Upper lobe of left lung (tissue), 6 donors: ENCODE data around the gene STK10. TPM values are rescaled to one million over a fixed set of nuclear protein-coding genes. Genes with fewer than 3 reads are reported as not detected.
"Not testable (repeated sequence)": the region's sequence is repeated elsewhere in the genome, so short reads cannot be mapped to it uniquely, and the experiment has no call there.

Experiments used
- ATAC-seq, 2 donors: fragments of 200-7000 bp; cut with Tn5 transposase; one replicate each; pipeline ENCODE4 v1.9.1; 2022; ENCODE audit warnings: mild to moderate bottlenecking in 2 of 2, moderate library complexity in 2 of 2; ENCODE audit not compliant: low FRiP score in 2 of 2
- DNase-seq, 2 donors: peaks; one replicate each; pipeline ENCODE4 v3.0.0-alpha.2; 2019 to 2020
- H3K27ac ChIP-seq, 4 donors: fragments of 200-600 bp; sonication (generic); one replicate each; pipeline ENCODE4 v1.5.1; 2016 to 2019
- H3K27me3 ChIP-seq, 4 donors: fragments of 200-600 bp; sonication (generic); one replicate each; pipeline ENCODE4 v1.5.1; 2017 to 2019
- H3K36me3 ChIP-seq, 4 donors: fragments of 200-600 bp; sonication (generic); one replicate each; pipeline ENCODE4 v1.5.1; 2016 to 2019
- H3K4me1 ChIP-seq, 4 donors: fragments of 200-600 bp; sonication (generic); one replicate each; pipeline ENCODE4 v1.5.1; 2018 to 2019
- H3K4me3 ChIP-seq, 4 donors: fragments of 200-600 bp; sonication (generic); one replicate each; pipeline ENCODE4 v1.5.1; 2017 to 2019; ENCODE audit warnings: mild to moderate bottlenecking in 2 of 4, moderate library complexity in 1 of 4
- H3K9me3 ChIP-seq, 4 donors: fragments of 200-600 bp; sonication (generic); one replicate each; pipeline ENCODE4 v1.5.1; 2018 to 2019
- EP300 ChIP-seq, 4 donors: sonication (generic); formaldehyde crosslinking; IDR thresholded peaks; one replicate each; pipeline ENCODE4 v1.5.1; 2017; ENCODE audit warnings: antibody characterized with exemption in 4 of 4, control low read depth in 2 of 4
- POLR2A ChIP-seq, 4 donors: fragments of 450-650 bp; IDR thresholded peaks; one replicate each; pipeline ENCODE4 v1.5.1; 2016 to 2017; ENCODE audit warnings: antibody characterized with exemption in 4 of 4, mild to moderate bottlenecking in 2 of 4
- POLR2AphosphoS5 ChIP-seq, 2 donors: sonication (generic); formaldehyde crosslinking; IDR thresholded peaks; one replicate each; pipeline ENCODE4 v1.5.1; 2017; ENCODE audit warnings: antibody characterized with exemption in 2 of 2
- WGBS, 2 donors: methylation state at CpG; one replicate each; pipeline ENCODE4 v1.1.5; 2017 to 2018; 5-methylcytosine and 5-hydroxymethylcytosine counted together
- total RNA-seq, 6 donors: library from RNA; depleted of rRNA in 4 of 6; stranded (reverse); fragments of >200 nt in 4 of 6; gene quantifications; one replicate each; pipeline versions ENCODE4 v1.1.0 to v1.2.1, GENCODE V29; 2016 to 2021
- TF ChIP-seq, protein P1 (sequence below), 6 experiments: fragments of 450-650 bp in 4 of 6; fragments of 200-600 bp in 2 of 6; sonication (generic) in 2 of 6; IDR thresholded peaks; one replicate each; pipeline ENCODE4 v1.5.1; 2016 to 2019; ENCODE audit warnings: antibody characterized with exemption in 6 of 6
- donor health status: DM: no; HTN: no; CAD: no; lungs with moderate emphysema.
- donor health status: DM: no; HTN: yes; CAD: no; lungs with severe emphysema.

STK10 gene
- total RNA-seq, 6 donors from 2014 or later: 50.6 to 170 (median 60.5) TPM

DNA sequence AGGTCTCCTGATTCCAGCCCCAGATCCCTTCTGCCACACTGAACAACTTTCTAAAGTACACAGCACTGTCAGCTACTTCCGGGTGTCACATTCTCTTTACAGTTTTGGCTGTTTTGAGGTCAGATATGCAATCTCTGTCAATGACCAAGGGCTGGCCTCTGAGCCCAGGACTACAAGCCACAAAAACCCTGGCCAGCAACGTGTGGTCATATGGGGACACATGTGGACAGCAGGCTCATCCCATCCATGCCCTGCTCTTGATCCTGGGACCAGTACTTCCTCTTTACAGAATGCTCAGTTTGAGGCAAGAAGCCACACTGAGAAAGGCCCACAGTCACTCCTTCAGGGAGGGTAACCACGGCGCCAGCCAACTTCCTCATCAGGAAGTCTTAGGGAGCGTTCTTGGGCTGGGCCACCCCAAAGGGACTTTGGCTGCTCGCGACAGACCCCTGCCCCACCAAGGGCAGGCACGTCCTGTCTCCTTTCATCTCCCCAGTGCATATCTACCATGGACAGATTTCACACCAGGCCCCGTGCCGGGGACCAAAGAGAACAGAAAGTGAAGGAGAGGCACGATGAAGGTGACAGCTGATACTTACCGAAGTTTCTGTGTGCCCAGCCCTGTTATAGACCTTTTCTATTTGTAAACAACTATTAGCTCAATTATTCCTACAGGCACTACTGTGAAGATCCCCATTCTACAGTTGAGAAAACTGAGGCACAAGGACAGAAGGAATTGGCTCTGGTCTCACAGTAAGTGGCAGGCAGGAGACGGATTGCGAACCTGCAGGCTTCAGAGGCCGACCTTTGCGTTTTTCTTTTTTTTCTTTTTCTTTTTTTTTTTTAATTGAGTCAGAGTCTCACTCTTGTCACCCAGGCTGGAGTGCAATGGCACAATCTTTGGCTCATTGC, 37.3 kb downstream of the STK10 start:
- TF ChIP-seq, protein P1, sequence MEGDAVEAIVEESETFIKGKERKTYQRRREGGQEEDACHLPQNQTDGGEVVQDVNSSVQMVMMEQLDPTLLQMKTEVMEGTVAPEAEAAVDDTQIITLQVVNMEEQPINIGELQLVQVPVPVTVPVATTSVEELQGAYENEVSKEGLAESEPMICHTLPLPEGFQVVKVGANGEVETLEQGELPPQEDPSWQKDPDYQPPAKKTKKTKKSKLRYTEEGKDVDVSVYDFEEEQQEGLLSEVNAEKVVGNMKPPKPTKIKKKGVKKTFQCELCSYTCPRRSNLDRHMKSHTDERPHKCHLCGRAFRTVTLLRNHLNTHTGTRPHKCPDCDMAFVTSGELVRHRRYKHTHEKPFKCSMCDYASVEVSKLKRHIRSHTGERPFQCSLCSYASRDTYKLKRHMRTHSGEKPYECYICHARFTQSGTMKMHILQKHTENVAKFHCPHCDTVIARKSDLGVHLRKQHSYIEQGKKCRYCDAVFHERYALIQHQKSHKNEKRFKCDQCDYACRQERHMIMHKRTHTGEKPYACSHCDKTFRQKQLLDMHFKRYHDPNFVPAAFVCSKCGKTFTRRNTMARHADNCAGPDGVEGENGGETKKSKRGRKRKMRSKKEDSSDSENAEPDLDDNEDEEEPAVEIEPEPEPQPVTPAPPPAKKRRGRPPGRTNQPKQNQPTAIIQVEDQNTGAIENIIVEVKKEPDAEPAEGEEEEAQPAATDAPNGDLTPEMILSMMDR (IDR thresholded peaks at IDR 0.05): no peak
- TF ChIP-seq POLR2AphosphoS5 (IDR thresholded peaks at IDR 0.05) (peak; percentile 54 to 62), EP300 (IDR thresholded peaks at IDR 0.05) (no peak)
- 48 to 55% methylated on average over 16 of the region's 16 CpGs for WGBS, 2 donors
- peak; percentile 79 to 85 for ATAC-seq
- DNase-seq: peak in 1 of 2 donors; percentile 89
- no peaks in the 10 kb centered on the region for H3K9me3 ChIP-seq
- H3K27me3 ChIP-seq: no peaks in the 10 kb centered on the region
- peak overlapping the region; percentile 6 to 79 (median 69) for H3K27ac ChIP-seq
- H3K4me1 ChIP-seq: peaks cover 16 to 43% (median 24%) of the 10 kb centered on the region in 4 donors
- H3K36me3 ChIP-seq: peaks cover 0 to 21% (median 0%) of the 10 kb centered on the region in 4 donors
- no peak overlapping the region for H3K4me3 ChIP-seq

DNA sequence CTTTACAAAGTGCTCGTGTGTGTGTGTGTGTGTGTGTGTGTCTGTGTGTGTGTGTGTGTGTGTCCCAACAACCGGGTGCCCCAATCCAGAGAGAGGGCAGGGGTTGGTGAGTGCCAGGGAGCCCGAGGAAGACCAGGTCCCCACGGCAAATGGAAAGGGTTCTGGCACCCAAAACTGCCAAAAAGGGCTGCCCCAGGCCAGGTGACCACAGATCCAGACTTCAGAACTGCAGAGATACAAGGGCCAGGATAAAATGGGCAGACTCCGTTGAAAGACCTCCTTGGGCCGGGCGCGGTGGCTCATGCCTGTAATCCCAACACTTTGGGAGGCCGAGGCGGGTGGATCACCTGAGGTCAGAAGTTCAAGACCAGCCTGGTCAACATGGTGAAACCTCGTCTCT, 38.5 kb downstream of the STK10 start:
- Histone ChIP-seq H3K4me1 (peaks cover 19 to 51% (median 26%) of the 10 kb centered on the region in 4 donors), H3K27ac (peak overlapping the region; percentile 3 to 77 (median 46)), H3K36me3 (peaks cover 0 to 15% (median 0%) of the 10 kb centered on the region in 4 donors)
- ATAC-seq, H3K9me3 ChIP-seq, DNase-seq, H3K4me3 ChIP-seq, H3K27me3 ChIP-seq: not testable (repeated sequence)
- WGBS, 2 donors: 91 to 97% methylated on average over 11 of the region's 11 CpGs

DNA sequence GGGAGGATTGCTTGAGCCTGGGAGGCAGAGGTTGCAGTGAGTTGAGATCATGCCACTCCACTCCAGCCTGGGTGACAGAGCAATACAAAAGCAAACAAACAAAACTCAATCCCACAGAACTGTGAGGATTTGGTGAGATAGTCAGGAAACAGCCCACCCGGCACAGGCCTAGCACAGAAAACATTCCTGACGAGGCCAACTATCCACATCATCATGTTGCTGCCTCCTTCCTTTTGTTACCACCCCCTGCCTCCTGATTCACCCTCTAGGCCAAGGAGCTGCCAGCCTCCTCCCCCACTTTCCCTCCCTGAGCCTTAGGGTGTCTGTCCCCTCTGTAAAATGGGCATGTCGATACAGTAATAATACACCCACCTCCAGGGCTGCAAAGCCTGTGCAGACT, 39.0 kb downstream of the STK10 start:
- Histone ChIP-seq H3K9me3 (no peaks in the 10 kb centered on the region), H3K4me1 (peaks cover 21 to 55% (median 26%) of the 10 kb centered on the region in 4 donors), H3K27me3 (no peaks in the 10 kb centered on the region), H3K4me3 (no peak overlapping the region), H3K36me3 (peaks cover 0 to 13% (median 0%) of the 10 kb centered on the region in 4 donors), H3K27ac (peak overlapping the region in 1 of 4 donors; percentile 30)
- TF ChIP-seq POLR2AphosphoS5 (IDR thresholded peaks at IDR 0.05) (no peak), EP300 (IDR thresholded peaks at IDR 0.05) (no peak), POLR2A (IDR thresholded peaks at IDR 0.05) (no peak)
- TF ChIP-seq, protein P1 (IDR thresholded peaks at IDR 0.05): no peak
- 73 to 75% methylated on average over 3 of the region's 3 CpGs for WGBS, 2 donors
- ATAC-seq: no peak
- no peak for DNase-seq

DNA sequence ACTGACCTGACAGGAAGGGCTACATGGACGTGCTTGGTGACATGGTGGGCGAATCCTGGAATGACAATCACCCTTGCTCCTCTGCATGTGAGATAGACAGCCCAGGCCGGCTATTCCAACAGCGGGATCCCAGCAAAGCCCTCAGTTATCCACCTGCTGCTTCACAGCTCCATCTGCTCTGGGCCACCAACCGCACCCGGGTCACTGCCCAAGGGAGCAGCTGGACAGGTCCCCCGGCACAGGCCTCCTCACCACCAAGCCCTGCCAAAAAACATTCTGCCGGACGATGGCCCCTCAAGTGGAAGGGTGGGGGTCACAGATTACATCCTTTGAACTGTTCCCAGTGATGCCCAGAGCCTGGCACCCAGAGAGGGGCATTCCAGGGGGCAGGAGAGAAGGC, 39.6 kb downstream of the STK10 start:
- WGBS, 2 donors: 92% methylated on average over 9 of the region's 9 CpGs; no CpG with 5 or more reads in 1 of the 2 donors
- Histone ChIP-seq H3K4me3 (no peak overlapping the region), H3K9me3 (no peaks in the 10 kb centered on the region), H3K4me1 (peaks cover 25 to 60% (median 27%) of the 10 kb centered on the region in 4 donors), H3K27ac (peak overlapping the region in 1 of 4 donors; percentile 15), H3K27me3 (no peaks in the 10 kb centered on the region), H3K36me3 (peaks cover 0 to 11% (median 0%) of the 10 kb centered on the region in 4 donors)
- no peak for DNase-seq
- no peak for ATAC-seq
- no peak for TF ChIP-seq POLR2A (IDR thresholded peaks at IDR 0.05)
- no peak for TF ChIP-seq POLR2AphosphoS5 (IDR thresholded peaks at IDR 0.05)
- no peak for TF ChIP-seq EP300 (IDR thresholded peaks at IDR 0.05)
- TF ChIP-seq, protein P1 (IDR thresholded peaks at IDR 0.05): no peak

DNA sequence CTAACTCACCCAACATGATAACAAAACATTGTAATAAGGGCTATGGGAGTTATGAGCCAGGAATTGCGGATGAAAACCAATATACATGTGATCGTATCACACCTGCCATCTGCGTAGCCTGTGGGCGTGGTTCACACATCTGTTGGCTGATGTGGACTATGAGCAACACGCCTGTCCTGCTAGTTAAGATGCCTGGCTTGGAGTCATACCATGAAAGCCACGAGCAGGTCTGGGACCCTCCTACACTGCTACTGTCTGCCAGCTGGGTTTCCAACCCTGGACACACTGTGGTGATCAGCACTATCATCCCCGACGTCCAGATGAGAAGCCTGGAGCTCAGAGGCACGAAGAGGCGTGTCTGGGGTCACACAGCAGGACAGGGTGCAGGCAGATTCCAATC, 40.2 kb downstream of the STK10 start:
- WGBS, 2 donors: 81 to 84% methylated on average over 8 to 10 of the region's 10 CpGs
- no peak for ATAC-seq
- Histone ChIP-seq H3K36me3 (peaks cover 0 to 11% (median 0%) of the 10 kb centered on the region in 4 donors), H3K4me1 (peaks cover 25 to 59% (median 29%) of the 10 kb centered on the region in 4 donors), H3K27me3 (no peaks in the 10 kb centered on the region), H3K9me3 (no peaks in the 10 kb centered on the region), H3K27ac (no peak overlapping the region), H3K4me3 (no peak overlapping the region)
- TF ChIP-seq EP300 (IDR thresholded peaks at IDR 0.05): no peak
- no peak for DNase-seq
